Stimulated activated CD4-positive, alpha-beta T cell treated with anti-CD3 and anti-CD28 coated beads, Interleukin-1b, Interleukin-23, amount 100 ng/mL, for 1 hour (primary cell): ENCODE data around the gene LTBP4.
"Not testable (repeated sequence)": the region's sequence is repeated elsewhere in the genome, so short reads cannot be mapped to it uniquely, and the experiment has no call there.

Source experiments
- DNase-seq, 2 donors: peaks; one replicate each; pipeline ENCODE4 v3.0.0-alpha.2; 2020; ENCODE audit warnings: low read depth in 2 of 2

LTBP4 gene

GRCh38 chr19:40611900-40612698 lies 10.9 kb downstream of the LTBP4 start:
- no peak for DNase-seq

GRCh38 chr19:40612831-40613689 lies 11.9 kb downstream of the LTBP4 start:
- peak; percentile 45 to 74 for DNase-seq

GRCh38 chr19:40613690-40614621 lies 12.8 kb downstream of the LTBP4 start:
- DNase-seq: peak; percentile 63 to 78

GRCh38 chr19:40614622-40615411 lies 13.6 kb downstream of the LTBP4 start:
- peak; percentile 84 to 98 for DNase-seq

GRCh38 chr19:40616178-40616577 lies 15.0 kb downstream of the LTBP4 start:
- no peak for DNase-seq

GRCh38 chr19:40616941-40617340 lies 15.8 kb downstream of the LTBP4 start:
- DNase-seq: no peak

- DNase-seq: no peak
Observed at GRCh38 chr19:40617961-40618360, 16.8 kb downstream of the LTBP4 start.

GRCh38 chr19:40619333-40620160 lies 18.4 kb downstream of the LTBP4 start:
- no peak for DNase-seq

GRCh38 chr19:40620161-40620485 lies 19.0 kb downstream of the LTBP4 start:
- no peak for DNase-seq

- no peak for DNase-seq
Observed at GRCh38 chr19:40621283-40621682, 20.1 kb downstream of the LTBP4 start.

GRCh38 chr19:40621966-40622772 lies 21.0 kb downstream of the LTBP4 start:
- DNase-seq: no peak

GRCh38 chr19:40622773-40623075 lies 21.6 kb downstream of the LTBP4 start:
- no peak for DNase-seq

- no peak for DNase-seq
Observed at GRCh38 chr19:40623403-40624251, 22.5 kb downstream of the LTBP4 start.

GRCh38 chr19:40624369-40625153 lies 23.4 kb downstream of the LTBP4 start:
- DNase-seq: not testable (repeated sequence)

- DNase-seq: no peak
Observed at GRCh38 chr19:40625406-40626120, 24.4 kb downstream of the LTBP4 start.

GRCh38 chr19:40626918-40627317 lies 25.7 kb downstream of the LTBP4 start:
- no peak for DNase-seq
